Putamen (tissue), 1 donor: ENCODE measurements around the gene ACADVL.
"Not testable (repeated sequence)": the region's sequence is repeated elsewhere in the genome, so short reads cannot be mapped to it uniquely, and the experiment has no call there.

Experiments used
- DNase-seq: peaks from one replicate; pipeline ENCODE4 v3.0.0-alpha.2; 2016; ENCODE audit warnings: low spot score

The ACADVL gene

GRCh38 chr17:7235693-7236665 is 16.2 kb downstream of the ACADVL start:
- no peak for DNase-seq

GRCh38 chr17:7236808-7237207 is 17.1 kb downstream of the ACADVL start:
- DNase-seq: no peak

DNA sequence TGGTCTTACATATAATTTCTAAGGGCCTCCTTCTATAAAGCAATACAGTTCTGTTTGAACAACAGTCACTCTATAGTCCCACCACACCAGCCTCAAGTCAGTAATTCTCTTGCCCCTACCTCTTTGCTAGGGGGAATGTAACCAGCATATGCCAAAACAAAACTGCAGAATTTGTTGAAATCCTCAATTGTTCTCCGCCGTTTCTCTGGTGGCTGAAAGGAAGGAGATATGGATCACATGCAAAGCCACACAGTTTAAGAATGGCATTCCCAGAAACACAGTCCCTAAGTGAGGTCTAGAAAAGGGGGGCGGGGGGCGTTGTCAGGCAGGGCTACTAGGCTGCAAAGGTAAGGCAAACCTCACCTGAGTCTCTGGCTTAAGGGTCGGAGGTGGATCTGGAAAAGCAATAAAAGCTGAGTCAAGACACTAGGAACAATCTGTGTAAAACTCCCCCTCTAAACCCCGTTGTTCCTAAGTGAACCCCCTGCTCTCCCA is 17.6 kb downstream of the ACADVL start:
- no peak for DNase-seq

GRCh38 chr17:7237761-7238419 is 18.2 kb downstream of the ACADVL start:
- DNase-seq: no peak

DNA sequence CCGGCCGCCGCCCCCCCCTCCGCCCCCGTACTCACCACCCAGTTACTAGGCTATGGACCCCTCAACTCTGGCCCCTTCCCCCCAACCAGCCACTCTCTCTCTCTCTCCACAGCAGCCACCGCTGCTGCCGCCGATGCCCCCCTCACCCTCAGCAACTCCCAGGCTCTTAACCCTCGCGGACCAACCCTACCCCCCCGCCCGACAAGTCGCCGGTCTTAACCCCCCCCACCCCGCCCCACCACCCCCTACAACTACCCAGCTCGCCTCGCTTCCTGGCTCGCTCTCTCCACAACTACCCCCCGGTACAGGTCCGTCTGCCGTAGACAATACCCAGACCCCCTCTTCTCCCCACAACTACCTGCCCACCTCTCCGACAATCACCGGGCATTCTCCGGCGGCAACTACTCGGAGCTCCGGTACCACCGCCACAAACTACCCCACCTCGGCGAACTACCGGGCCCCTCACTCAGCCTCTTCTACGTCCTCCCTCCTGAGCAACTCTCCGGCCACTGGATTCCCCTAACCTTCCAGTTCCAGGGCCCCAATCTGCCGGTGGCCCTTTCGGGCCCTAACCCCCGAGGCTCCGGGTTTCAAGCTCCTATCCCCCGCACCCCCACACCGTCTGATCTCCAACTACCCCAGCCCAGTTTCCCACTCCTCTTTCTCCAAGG is 18.8 kb downstream of the ACADVL start:
- no peak for DNase-seq

GRCh38 chr17:7239091-7240027 is 19.6 kb downstream of the ACADVL start, which contains the start of gene PHF23:
PHF23 (minus strand) TSS chr17:7239457; CDS start chr17:7239279, 178 bp downstream.
- DNase-seq: peak; percentile 100

- DNase-seq: no peak
Measured at GRCh38 chr17:7240375-7240774, 20.6 kb downstream of the ACADVL start.

- no peak for DNase-seq
Measured at GRCh38 chr17:7241090-7241733, 21.5 kb downstream of the ACADVL start.

- peak; percentile 95 for DNase-seq
Measured at GRCh38 chr17:7241783-7242716, 22.3 kb downstream of the ACADVL start, which contains the start of gene GABARAP. GABARAP (minus strand) TSS chr17:7242449; CDS start chr17:7242330, 119 bp downstream.

- DNase-seq: peak; percentile 96
Measured at GRCh38 chr17:7242717-7243452, 23.1 kb downstream of the ACADVL start.

- DNase-seq: no peak
Measured at GRCh38 chr17:7243453-7243729, 23.7 kb downstream of the ACADVL start.

DNA sequence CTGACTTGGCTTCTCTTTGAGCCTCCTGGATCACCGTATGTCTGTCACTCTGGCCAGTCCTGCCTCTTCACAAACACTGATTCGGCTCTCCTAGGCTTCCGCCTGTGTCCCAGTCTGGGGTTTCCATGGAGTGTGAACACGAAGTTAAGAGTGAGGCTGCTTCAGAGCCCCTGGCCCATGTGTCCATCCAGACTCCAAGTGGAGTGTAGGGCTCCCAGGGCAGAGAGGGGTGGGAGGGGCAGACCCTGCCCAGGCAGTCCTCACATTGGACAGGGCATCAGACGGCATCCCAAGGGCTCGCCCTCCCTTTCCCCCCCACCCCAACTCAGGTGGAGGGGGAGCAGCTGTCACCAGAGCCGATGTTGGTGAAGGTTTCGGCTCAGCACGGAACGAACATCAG is 24.1 kb downstream of the ACADVL start:
- DNase-seq: not testable (repeated sequence)

GRCh38 chr17:7246779-7247178 is 27.0 kb downstream of the ACADVL start:
- no peak for DNase-seq

GRCh38 chr17:7248796-7249195 is 29.1 kb downstream of the ACADVL start:
- DNase-seq: no peak

GRCh38 chr17:7249214-7249613 is 29.5 kb downstream of the ACADVL start:
- no peak for DNase-seq

GRCh38 chr17:7249830-7250229 is 30.1 kb downstream of the ACADVL start:
- DNase-seq: no peak

DNA sequence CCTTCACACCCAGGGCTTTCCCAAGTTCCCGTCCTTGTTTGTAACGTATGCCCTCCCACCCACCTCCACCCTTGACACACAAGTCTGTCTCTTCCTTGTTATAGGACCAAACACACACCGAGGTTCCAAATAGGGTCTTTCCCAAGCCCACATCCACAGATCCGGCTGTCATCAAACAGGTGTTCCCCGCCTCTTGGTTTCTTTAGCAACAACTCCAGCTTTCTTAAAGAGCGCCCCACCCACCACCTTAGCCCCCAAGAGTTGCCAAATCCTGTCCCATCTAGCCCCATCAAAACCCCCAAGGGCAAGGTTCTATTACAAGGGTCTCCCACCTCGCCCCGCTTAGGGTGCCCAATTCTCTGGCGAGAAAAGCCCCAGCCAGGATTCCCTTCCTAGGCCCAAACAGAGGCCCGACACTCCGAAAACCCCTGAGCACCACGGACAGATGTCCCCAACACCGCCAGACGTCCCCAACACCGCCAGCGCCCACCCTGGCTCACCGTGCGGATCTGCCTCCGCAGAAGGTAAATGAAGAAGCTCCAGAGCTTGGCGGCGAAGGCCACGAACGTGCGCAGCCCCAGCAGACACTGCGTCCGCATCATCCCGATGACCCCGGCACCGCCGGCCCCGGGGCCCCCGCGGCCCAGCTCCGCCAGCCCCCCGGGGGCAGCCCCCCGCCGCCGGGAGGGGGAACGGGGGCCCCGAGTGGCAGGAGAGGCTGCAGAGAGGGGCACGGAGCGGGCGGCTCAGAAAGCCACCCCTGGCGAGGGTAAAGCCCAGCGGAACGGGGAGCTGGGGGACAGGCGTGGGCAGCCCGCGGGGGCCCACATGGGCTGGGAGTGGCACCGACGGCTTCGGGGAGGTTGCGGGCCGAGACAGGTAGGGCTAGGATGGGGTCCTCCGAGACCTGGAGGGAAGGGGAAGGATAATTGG is 31.2 kb downstream of the ACADVL start:
- no peak for DNase-seq

DNA sequence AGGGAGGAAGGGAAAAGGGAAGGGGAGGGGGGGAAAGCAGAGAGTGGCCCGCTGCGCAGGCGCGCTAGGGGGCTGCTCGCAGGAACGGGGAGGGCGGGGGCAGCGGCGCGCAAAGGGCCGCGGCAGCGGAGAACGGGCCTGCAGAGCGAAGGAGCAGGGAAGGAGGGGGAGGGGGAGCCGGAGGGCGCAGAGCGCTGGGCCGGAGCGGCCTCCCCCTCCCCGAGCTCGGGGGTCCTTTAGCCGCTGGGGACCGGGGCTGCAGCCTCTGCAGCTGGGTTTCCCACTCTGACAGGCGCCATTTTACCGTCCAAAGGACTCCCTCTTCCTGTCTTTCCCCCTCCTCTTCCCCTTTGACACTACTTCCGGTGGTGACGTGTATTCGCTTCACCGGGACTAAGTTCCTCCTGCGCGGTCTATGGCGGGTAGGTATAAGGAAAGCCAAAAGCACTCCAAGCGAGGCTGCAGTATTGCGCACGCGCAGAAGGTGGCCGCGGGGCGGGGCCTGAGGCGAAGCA is 32.0 kb downstream of the ACADVL start, which contains the start of gene CTDNEP1:
CTDNEP1 (minus strand) TSS at position 74 of the 515 bp plus-strand sequence. CDS start 438 bp downstream, outside the sequence.
- peak; percentile 99 for DNase-seq
